ENCODE results near the gene KIF24. TPM values are rescaled to one million over a fixed set of nuclear protein-coding genes. Genes with fewer than 3 reads are reported as not detected.
"Not testable (repeated sequence)": the region's sequence is repeated elsewhere in the genome, so short reads cannot be mapped to it uniquely, and the experiment has no call there.

The KIF24 gene
- total RNA-seq, 1 donor from 2014 or later, result 6.2 TPM

DNA sequence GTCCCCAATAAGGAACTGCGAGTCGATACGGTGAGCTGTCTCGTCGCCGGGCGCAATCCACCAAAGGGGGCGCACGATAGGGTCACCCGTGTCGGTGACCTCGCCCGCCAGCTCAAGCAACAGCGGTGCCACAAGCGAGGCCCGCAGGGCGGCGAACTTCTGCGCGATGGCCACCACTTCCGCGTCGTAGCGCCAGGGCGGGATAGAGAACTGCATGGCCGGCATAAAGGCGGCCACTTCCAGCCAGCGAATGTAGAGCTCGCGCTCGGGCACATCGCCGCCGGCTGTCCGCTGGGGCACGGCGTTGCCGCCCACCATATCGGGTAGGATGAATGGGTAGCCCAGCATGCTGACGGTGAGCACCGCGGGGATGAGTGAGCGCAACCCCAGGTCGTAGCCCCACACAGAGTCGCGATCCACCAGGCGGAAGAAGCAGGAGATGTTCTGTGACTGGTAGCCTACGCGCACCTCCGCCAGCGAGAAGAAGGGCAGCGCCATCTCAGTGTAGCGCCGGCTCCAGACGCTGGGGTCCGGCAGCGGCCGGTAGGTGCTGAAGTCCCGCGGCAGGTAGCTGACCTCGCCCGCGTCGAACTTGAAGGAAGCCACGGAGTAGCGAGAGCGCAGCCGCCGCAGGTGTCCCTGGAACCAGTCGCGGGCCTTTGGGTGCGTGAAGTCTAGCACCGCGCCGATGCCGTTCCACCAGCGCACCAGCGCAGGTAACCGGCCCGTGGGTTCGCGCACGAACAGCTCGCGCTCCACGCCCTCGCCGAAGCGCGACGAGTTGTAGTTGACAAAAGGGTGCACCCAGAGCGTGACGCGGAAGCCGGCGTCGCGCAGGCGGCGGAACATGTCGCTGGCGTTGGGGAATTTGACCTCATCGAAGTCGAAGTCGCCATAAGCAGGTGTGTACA, 42.2 kb upstream of the KIF24 start:
- DNase-seq, result no peak
- peak overlapping the region; percentile 8 for H3K4me3 Mint-ChIP-seq
- peaks cover 13% of the 10 kb centered on the region for H3K36me3 Mint-ChIP-seq (ENCODE audit: low read depth)
- peaks cover 13% of the 10 kb centered on the region for H3K4me1 Mint-ChIP-seq
- H3K27ac Mint-ChIP-seq, result no peak overlapping the region
- intact Hi-C loops (cut with micrococcal nuclease), result no loop called here
- no peaks in the 10 kb centered on the region for H3K9me3 Mint-ChIP-seq
- no peaks in the 10 kb centered on the region for H3K27me3 Mint-ChIP-seq

DNA sequence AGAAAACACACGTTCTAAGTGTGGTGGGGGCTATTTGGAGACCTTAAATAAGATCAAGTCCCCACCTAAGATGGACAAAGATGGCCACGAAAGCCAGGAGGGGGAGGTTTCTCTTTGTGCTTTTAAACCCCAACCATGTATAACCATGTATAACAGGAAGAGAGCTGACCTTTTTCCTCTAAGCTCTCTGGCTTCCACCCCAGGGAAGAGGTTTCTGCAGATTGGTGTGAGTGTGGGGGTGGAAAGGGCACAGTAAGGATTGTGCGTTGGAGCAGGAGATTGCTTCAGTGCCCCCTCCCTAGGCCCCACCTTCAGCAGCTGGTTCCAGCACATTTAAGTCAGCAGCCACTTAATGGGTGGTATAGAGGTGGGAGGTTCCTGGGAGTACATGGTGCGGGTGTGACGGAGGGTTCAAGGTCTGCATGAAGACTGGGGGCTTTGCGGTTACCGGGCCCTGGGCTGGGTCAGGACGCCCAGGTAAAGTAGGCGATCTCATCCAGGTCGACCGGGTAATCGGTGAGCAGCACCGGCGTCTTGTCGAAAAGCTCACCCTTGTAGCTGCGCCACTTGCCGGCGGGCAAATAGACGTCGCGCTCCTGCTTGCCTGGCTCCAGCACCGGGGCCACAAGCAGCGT, 41.4 kb upstream of the KIF24 start:
- no peak for DNase-seq
- peaks cover 13% of the 10 kb centered on the region for H3K36me3 Mint-ChIP-seq (ENCODE audit: low read depth)
- no peak overlapping the region for H3K27ac Mint-ChIP-seq
- no peaks in the 10 kb centered on the region for H3K27me3 Mint-ChIP-seq
- H3K4me1 Mint-ChIP-seq, result peaks cover 7% of the 10 kb centered on the region
- intact Hi-C loops (cut with micrococcal nuclease), result no loop called here
- H3K4me3 Mint-ChIP-seq, result no peak overlapping the region
- H3K9me3 Mint-ChIP-seq, result no peaks in the 10 kb centered on the region

DNA sequence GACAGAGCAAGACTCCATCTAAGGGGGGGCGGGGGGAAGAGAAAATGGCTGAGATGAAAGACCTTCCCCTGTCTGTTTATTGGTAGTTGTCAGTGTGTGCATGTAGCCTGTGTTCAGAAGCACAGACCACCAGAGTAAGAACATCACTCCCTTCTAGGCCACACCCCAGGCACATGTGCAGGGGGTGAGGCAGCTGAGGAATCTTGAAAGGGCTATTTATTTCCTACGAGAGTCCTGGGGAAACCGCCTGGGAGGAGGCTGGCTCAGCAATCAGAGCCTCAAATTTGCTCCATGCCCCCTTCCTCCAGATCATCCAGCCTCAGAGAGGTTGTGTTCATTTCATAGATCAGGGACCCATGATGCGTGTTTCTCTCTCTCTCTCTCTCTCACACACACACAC, 40.6 kb upstream of the KIF24 start:
- Mint-ChIP-seq H3K27me3 (no peaks in the 10 kb centered on the region), H3K4me1 (peaks cover 4% of the 10 kb centered on the region), H3K36me3 (ENCODE audit: low read depth) (peaks cover 13% of the 10 kb centered on the region), H3K27ac (no peak overlapping the region), H3K9me3 (no peaks in the 10 kb centered on the region), H3K4me3 (no peak overlapping the region)
- no peak for DNase-seq
- intact Hi-C loops (cut with micrococcal nuclease), result no loop called here

DNA sequence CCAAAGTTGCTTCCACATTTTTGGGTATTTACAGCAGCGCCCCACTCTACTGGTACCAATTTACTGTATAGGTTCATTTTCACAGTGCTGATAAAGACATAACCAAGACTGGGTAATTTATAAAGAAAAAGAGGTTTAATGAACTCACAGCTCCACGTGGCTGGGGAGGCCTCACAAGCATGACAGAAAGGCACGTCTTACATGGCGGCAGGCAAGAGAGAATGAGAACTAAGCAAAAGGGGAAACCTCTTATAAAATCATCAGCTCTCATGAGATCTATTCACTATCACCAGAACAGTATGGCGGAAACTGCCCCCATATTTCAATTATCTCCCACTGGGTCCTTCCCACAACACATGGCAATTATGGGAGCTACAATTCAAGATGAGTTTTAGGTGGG, 39.7 kb upstream of the KIF24 start:
- DNase-seq; H3K27ac Mint-ChIP-seq; H3K4me1 Mint-ChIP-seq; H3K4me3 Mint-ChIP-seq; intact Hi-C loops (cut with micrococcal nuclease); H3K27me3 Mint-ChIP-seq; H3K9me3 Mint-ChIP-seq: not testable (repeated sequence)
- peaks cover 13% of the 10 kb centered on the region for H3K36me3 Mint-ChIP-seq (ENCODE audit: low read depth)

DNA sequence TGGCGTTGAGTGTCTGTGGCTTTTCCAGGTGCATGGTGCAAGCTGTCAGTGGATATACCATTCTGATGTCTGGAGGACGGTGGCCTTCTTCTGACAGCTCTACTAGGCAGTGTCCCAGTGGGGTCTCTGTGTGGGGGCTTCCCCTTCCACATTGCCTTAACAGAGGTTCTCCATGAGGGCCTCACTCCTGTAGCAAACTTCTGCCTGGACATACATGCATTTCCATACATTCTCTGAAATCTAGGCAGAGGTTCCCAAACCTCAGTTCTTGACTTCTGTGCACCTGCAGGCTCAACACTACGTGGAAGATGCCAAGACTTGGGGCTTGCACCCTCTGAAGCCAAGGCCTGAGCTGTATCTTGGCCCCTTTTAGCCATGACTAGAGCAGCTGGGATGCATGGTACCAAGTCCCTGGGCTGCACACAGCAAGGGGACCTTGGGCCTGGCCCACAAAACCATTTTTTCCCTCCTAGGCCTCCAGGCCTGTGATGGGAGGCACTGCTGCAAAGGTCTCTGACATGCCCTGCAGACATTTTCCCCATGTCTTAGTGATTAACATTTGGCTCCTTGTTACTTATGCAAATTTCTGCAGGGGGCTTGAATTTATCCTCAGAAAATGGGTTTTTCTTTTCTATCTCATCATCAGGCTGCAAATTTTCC, 38.8 kb upstream of the KIF24 start:
- H3K9me3 Mint-ChIP-seq; DNase-seq; intact Hi-C loops (cut with micrococcal nuclease); H3K27ac Mint-ChIP-seq; H3K4me3 Mint-ChIP-seq; H3K27me3 Mint-ChIP-seq: not testable (repeated sequence)
- Mint-ChIP-seq H3K4me1 (peaks cover 13% of the 10 kb centered on the region), H3K36me3 (ENCODE audit: low read depth) (peaks cover 13% of the 10 kb centered on the region)

DNA sequence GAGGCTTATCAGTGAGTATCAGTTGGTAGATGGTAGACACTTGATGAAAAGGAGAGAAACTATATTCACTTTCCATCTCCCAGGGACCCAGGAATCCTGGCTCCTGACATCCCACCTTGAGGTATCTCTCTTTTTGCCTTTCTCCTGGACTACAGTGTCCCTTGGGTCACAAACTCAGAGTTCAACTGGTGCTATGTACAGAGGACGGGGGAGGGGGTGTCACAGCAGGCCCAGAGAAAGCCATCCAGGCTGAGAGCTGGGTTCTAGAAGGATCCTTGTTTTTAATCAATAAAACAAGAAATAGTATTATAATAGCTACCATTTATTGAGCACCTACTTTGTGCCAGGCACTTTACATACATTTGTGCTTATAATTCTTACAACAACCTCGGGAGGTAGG, 37.3 kb upstream of the KIF24 start:
- Mint-ChIP-seq H3K27me3 (no peaks in the 10 kb centered on the region), H3K9me3 (no peaks in the 10 kb centered on the region), H3K4me1 (peaks cover 15% of the 10 kb centered on the region), H3K36me3 (ENCODE audit: low read depth) (peaks cover 13% of the 10 kb centered on the region), H3K27ac (no peak overlapping the region), H3K4me3 (no peak overlapping the region)
- no peak for DNase-seq
- intact Hi-C loops (cut with micrococcal nuclease), result no loop called here

DNA sequence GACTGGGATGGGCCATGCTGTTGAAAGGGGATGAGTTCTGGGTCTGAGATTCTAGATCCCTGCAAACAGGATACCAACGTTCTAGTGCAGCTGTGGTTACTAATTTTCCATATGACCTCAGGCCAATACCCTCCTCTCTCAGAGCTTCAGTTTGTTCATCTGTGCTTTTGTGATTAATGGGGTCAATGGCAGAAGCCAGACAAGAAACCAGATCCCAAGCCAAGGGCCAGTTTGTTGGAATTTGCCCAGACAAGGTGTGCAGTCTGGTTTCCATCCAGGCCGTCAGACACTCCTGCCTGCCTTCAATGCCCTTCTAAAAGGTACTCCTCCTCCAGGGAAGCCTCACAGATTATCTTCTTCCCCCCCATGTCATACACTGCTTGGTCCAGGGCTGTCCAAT, 36.2 kb upstream of the KIF24 start:
- H3K27me3 Mint-ChIP-seq, result no peaks in the 10 kb centered on the region
- no peaks in the 10 kb centered on the region for H3K9me3 Mint-ChIP-seq
- no peak overlapping the region for H3K27ac Mint-ChIP-seq
- peaks cover 15% of the 10 kb centered on the region for H3K4me1 Mint-ChIP-seq
- intact Hi-C loops (cut with micrococcal nuclease), result no loop called here
- DNase-seq, result no peak
- H3K36me3 Mint-ChIP-seq (ENCODE audit: low read depth), result peaks cover 13% of the 10 kb centered on the region
- H3K4me3 Mint-ChIP-seq, result no peak overlapping the region

DNA sequence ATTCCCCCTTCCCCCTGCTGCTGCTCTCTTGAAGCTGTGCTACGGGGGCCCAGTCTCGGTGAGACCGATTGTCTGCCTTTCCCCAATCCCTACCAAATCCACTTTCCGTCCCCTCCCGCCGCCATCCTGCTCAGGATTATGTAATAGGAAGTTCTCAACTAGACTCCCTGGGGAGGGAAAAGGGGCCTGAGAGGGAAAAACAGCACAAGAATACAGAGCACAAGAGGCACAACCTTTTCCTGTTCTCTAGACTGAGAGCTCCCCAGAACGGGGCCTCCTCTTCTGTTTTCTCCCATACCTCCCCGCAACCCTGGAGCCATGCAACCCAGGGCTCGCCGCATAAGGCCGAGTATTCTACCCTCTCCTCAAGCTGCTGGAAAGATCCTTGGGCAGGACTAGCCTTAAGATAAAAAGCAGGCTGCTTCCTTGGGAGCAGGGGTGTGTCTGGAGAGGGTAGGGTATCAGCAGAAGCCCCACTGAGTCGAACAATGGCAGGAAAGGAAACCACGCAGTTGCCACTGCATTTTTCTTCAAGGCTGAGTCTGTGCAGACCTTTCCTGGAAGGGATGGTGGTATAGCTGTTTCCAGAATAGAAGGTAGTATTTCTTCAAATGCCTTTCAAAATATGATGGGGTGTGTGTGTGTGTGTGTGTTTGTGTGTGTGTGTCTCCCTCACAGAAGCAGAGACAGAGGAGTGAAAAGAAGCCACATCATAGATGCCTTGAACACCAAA, 34.7 kb upstream of the KIF24 start:
- peaks cover 13% of the 10 kb centered on the region for H3K4me1 Mint-ChIP-seq
- DNase-seq, result peak; percentile 63
- no peaks in the 10 kb centered on the region for H3K9me3 Mint-ChIP-seq
- peaks cover 11% of the 10 kb centered on the region for H3K36me3 Mint-ChIP-seq (ENCODE audit: low read depth)
- intact Hi-C loops (cut with micrococcal nuclease), result no loop called here
- peak overlapping the region; percentile 25 for H3K27ac Mint-ChIP-seq
- H3K27me3 Mint-ChIP-seq, result no peaks in the 10 kb centered on the region
- H3K4me3 Mint-ChIP-seq, result peak overlapping the region; percentile 12

DNA sequence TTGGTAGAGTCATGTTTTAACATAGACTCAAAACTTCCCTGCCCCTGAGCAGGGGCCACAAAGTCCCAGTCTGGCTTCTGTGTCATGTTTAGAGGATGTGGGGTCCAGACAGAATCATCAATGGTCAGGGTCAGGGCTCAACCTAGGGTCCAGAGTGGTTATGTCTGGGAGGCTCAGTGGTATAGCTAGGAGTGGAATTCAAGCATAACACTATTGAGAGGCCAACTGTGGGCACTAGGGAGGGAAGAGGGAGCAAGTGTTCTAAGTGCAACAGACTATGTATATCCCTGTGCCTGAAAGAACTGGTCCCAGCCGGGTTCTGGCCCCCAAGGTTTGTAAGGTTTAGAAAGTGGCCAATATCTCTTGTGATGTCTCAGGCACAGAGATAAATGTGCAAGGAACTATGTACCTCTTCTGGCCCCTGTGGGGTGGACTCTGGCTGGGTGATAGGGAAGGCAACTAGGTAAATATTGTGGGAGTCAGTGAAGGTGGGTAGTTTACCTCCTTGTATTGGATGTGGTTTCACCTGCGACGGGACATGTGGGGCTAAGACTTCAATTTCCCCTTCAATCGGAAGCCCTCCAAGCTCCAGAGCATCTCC, 33.6 kb upstream of the KIF24 start:
- Mint-ChIP-seq H3K27ac (no peak overlapping the region), H3K36me3 (ENCODE audit: low read depth) (peaks cover 6% of the 10 kb centered on the region), H3K27me3 (no peaks in the 10 kb centered on the region), H3K9me3 (no peaks in the 10 kb centered on the region), H3K4me3 (no peak overlapping the region), H3K4me1 (peaks cover 13% of the 10 kb centered on the region)
- no peak for DNase-seq
- intact Hi-C loops (cut with micrococcal nuclease), result no loop called here

DNA sequence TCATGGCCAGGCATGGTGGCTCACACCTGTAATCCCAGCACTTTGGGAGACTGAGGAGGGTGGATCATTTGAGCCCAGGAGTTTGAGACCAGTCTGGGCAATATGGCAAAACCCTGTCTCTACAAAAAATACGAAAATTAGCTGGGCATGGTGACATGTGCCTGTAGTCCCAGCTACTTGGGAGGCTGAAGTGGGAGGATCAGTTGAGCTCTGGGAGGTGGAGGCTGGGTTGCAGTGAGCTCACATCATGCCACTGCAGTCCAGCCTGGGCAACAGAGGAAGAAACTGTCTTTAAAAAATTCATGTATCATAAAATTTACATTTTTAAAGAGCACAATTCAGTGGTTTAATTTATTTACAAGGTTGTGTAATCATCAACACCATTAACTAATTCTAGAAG, 23.9 kb upstream of the KIF24 start:
- DNase-seq; H3K4me1 Mint-ChIP-seq; H3K27ac Mint-ChIP-seq; H3K27me3 Mint-ChIP-seq; intact Hi-C loops (cut with micrococcal nuclease); H3K9me3 Mint-ChIP-seq; H3K4me3 Mint-ChIP-seq: not testable (repeated sequence)
- H3K36me3 Mint-ChIP-seq (ENCODE audit: low read depth), result peaks cover 10% of the 10 kb centered on the region

DNA sequence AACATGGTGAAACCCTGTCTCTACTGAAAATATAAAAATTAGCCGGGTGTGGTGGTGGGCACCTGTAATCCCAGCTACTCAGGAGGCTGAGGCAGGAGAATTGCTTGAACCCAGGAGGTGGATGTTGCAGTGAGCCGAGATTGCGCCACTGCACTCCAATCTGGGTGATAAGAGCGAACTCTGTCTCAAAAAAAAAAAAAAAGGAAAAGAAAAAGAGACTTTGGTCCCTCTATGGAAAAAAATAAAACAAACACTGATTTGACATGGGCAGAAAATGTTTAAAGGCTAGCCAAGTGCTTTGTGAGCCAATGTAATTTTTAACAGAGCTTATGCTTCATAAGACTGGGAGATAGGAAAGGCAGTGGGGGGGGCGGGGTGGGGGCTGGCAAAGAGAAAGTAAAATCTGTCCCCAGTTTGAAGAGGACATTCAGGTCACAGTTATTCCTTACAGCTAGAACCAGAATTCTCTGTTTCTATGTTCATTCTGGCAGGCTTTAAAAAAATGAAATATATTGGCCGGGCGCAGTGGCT, 23.1 kb upstream of the KIF24 start:
- intact Hi-C loops (cut with micrococcal nuclease); H3K27me3 Mint-ChIP-seq; H3K9me3 Mint-ChIP-seq; H3K27ac Mint-ChIP-seq; DNase-seq; H3K4me1 Mint-ChIP-seq; H3K4me3 Mint-ChIP-seq: not testable (repeated sequence)
- peaks cover 15% of the 10 kb centered on the region for H3K36me3 Mint-ChIP-seq (ENCODE audit: low read depth)

DNA sequence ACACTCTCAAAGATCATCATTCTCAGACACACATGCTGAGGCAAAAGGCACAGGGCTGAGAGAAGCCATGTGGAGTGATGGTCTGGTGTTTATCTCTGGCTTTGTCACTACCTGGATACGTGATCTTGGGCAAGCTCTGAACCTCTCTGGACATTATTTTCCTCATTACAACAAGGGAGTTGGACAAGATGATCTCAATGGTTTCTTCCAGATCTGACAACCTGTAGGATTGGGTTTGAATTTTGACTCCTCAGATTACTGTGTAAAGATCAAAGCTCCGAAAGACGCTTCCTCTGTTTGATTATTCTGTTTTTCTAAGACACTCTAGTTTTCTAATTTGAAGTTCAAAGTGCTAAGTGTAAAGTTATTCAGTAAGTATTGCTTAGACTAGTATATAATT, 20.3 kb upstream of the KIF24 start:
- intact Hi-C loops (cut with micrococcal nuclease), result no loop called here
- Mint-ChIP-seq H3K9me3 (no peaks in the 10 kb centered on the region), H3K27ac (no peak overlapping the region), H3K4me1 (no peaks in the 10 kb centered on the region), H3K36me3 (ENCODE audit: low read depth) (peaks cover 12% of the 10 kb centered on the region), H3K4me3 (no peak overlapping the region), H3K27me3 (no peaks in the 10 kb centered on the region)
- DNase-seq, result no peak

DNA sequence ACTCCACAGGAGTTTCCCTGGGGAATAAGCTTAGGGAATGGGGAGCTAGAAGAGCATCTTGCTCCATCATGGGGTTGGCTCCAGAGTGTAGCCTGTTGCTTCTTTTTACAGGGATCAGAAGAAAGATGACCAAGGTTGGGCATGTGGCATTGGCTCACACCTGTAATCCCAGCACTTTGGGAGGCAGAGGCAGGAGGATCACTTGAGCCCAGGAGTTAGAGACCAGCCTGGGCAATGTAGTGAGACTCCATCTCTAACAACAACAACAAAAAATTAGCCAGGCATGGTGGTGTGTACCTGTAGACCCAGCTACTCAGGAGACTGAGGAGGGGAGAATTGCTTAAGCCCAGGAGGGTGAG, 18.7 kb upstream of the KIF24 start:
- DNase-seq, result no peak
- intact Hi-C loops (cut with micrococcal nuclease), result no loop called here
- no peak overlapping the region for H3K4me3 Mint-ChIP-seq
- no peak overlapping the region for H3K27ac Mint-ChIP-seq
- H3K27me3 Mint-ChIP-seq, result no peaks in the 10 kb centered on the region
- H3K36me3 Mint-ChIP-seq (ENCODE audit: low read depth), result peaks cover 21% of the 10 kb centered on the region
- no peaks in the 10 kb centered on the region for H3K4me1 Mint-ChIP-seq
- H3K9me3 Mint-ChIP-seq, result no peaks in the 10 kb centered on the region

Data from activated CD4-positive, alpha-beta T cell treated with anti-CD3 and anti-CD28 coated beads, Interleukin-2, amount 10 ng/mL, durations not matched to agents 24 days and 14 days (primary cell).